ENCODE results near the gene TENM4. TPM values are rescaled to one million over a fixed set of nuclear protein-coding genes. Genes with fewer than 3 reads are reported as not detected.

Gene TENM4
- total and polyA plus RNA-seq, 2 of the 13 experiments (the other 11 are each of a cell fraction or from before 2014, with no cell fraction given): not detected

- Histone ChIP-seq H3K36me3 (replicated peaks in 1 of 2; ENCODE audit: control insufficient read depth in 1 of 2, insufficient read depth in 2 of 2, low read length in 2 of 2) (no peaks in the 10 kb centered on the region), H4K20me1 (ENCODE audit: insufficient read depth, low read length) (no peaks in the 10 kb centered on the region), H3K79me2 (ENCODE audit: insufficient read depth, low read length) (no peaks in the 10 kb centered on the region), H3K27me3 (ENCODE audit: control insufficient read depth in 1 of 2, insufficient read depth in 2 of 2, low read length in 2 of 2) (0 out of 5 replicates have a peak, but pooled peaks cover 0 to 9% of the 10 kb centered on the region in 2 experiments), H3K4me2 (ENCODE audit: low read depth, low read length) (no peak overlapping the region), H3K4me1 (ENCODE audit: insufficient read depth, low read length) (no peaks in the 10 kb centered on the region), H3K27ac (ENCODE audit: extremely low read length, insufficient read depth, low read length) (no peak overlapping the region), H3K9ac (ENCODE audit: insufficient read depth, low read depth, low read length) (no peak overlapping the region), H3K9me3 (ENCODE audit: low read length) (no peaks in the 10 kb centered on the region), H3K4me3 (replicated peaks in 1 of 3; ENCODE audit: insufficient read depth in 1 of 3, low read depth in 2 of 3, low read length in 3 of 3) (no peak overlapping the region), H2AFZ (ENCODE audit: low read length) (no peak overlapping the region)
- intact Hi-C loops (cut with micrococcal nuclease; ENCODE audit: unreplicated experiment) (no loop called here), in situ Hi-C loops (cut with HindIII; ENCODE audit: extremely low pct_ligation_motif_present, low pct_unique_long_range_greater_than_20kb) (no loop called here)
- ChIA-PET POLR2A (no interaction called here), CTCF (ENCODE audit: low intra/inter-chr PET ratio, low total read pairs) (no interaction called here)
- WGBS (ENCODE audit: low lambda C conversion rate): 8% methylated on average over 5 of the region's 5 CpGs
- FAIRE-seq: no peak
- TF ChIP-seq ZNF75D (CRISPR knock-in tag; IDR thresholded peaks at IDR 0.05; ENCODE audit: borderline replicate concordance) (no peak), PRDM4 (CRISPR knock-in tag; IDR thresholded peaks at IDR 0.05; ENCODE audit: borderline replicate concordance) (no peak), ZNF800 (CRISPR knock-in tag; IDR thresholded peaks at IDR 0.05) (no peak), AGO1 (IDR thresholded peaks at IDR 0.05; ENCODE audit: low read depth, low read length, poor library complexity, severe bottlenecking) (no peak), ETV5 (CRISPR knock-in tag; IDR thresholded peaks at IDR 0.05; ENCODE audit: borderline replicate concordance) (no peak)
- no TSS peak for BruUV-seq (replicated peaks)
- no peak for ATAC-seq
- DNase-seq (ENCODE audit: low spot score): no peak
These were observed 13.1 kb downstream of the TENM4 start for GRCh38 chr11:79427611-79428327.

Data from HepG2 (cell line).